NCI-H187 treated with DMSO at 0.1 percent for 48 hours (cell line): Measurements from ENCODE around the gene PNMA1.

Experiments used
- DNase-seq: peaks from one replicate; lab custom pipeline; 2025; lab: John Stamatoyannopoulos, UW

Gene PNMA1, protein sequence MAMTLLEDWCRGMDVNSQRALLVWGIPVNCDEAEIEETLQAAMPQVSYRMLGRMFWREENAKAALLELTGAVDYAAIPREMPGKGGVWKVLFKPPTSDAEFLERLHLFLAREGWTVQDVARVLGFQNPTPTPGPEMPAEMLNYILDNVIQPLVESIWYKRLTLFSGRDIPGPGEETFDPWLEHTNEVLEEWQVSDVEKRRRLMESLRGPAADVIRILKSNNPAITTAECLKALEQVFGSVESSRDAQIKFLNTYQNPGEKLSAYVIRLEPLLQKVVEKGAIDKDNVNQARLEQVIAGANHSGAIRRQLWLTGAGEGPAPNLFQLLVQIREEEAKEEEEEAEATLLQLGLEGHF

DNA sequence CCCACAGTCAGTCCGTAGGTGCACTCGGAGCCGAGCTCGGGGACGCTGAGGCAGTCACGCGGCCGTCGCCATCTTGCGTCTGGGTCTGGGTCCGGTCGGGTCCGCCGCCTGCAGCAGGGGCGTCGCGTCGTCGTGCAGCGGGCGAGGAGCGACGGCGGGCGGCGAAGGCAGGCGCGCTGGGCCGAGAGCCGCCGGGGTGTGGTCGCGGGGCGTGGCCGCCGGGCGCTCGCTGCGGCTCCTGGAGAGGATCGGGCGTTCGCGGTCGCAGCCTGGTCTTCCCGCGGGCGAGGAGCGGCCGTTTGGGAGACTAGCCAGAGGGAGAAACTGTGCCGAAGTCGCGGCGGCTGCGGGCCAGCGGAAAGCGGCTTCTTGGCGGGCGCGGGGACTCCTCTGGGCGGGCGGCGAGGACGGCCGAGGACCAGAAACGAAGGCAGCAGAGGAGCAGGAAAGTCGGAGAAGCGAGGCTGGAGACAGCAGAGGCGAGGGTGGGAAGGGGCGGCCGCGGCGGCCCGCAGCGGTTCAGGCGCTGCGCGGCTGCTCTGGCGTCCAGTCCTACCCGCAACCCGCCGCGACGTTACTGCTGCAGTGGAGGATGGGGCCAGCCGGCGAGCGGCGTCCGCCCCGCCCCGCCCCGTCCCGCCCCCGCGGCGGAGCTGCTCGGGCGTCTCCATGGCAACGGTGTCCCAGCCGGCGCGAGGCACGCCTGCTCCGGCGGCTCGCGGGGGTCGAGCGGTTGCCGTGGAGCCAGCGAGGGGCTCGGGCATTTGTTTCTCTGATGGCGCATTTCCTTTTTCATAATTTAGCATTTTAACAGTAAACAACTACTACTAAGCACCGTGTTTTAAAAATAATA, at the start of gene PNMA1:
Gene PNMA1, minus strand, starts transcription at position 582 of the 853 bp plus-strand sequence. CDS start 745 bp downstream, outside the sequence.
- peak; percentile 36 for DNase-seq

DNA sequence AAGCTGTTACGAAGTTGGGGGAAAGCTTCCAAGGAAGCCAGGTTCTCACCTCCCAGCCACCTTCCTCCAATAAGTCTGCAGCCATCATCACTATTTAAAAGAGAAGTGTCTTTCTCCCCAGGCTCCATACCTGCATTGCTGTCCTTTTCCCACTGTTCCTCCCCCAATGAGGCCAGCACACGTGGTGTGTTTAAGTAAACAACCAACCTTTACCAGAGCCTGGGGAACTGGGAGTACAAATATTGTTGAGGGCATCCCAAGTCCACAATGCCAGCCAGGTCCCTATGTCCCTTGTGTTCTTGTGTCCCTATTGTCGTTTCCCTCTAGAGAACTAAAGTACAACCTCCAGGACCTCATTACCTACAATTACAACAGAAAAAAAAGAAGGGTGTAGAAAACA, 49.2 kb upstream of the PNMA1 start:
- DNase-seq, result no peak

DNA sequence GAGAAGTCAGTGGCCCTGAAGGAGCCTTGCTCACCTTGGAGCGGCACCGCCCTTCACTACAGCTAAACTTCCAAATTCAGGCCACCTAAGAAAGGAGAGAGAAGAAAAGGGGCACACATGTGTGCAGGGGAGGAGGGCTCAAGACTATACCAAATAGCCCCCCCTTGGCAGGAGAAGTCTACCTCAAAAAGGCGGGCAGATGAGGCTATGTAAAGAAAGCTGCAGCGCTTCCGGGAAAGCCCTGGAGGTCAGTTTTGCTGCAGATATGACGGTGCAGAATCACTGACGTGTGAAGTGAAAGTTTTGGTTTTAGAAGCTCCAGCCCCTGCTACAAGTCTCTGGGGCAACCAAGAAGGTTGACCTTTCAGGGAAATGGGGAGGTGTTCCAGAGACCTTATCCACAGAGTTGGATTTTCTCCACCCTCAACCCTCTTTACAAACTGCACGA, 48.2 kb upstream of the PNMA1 start:
- DNase-seq, result no peak

DNA sequence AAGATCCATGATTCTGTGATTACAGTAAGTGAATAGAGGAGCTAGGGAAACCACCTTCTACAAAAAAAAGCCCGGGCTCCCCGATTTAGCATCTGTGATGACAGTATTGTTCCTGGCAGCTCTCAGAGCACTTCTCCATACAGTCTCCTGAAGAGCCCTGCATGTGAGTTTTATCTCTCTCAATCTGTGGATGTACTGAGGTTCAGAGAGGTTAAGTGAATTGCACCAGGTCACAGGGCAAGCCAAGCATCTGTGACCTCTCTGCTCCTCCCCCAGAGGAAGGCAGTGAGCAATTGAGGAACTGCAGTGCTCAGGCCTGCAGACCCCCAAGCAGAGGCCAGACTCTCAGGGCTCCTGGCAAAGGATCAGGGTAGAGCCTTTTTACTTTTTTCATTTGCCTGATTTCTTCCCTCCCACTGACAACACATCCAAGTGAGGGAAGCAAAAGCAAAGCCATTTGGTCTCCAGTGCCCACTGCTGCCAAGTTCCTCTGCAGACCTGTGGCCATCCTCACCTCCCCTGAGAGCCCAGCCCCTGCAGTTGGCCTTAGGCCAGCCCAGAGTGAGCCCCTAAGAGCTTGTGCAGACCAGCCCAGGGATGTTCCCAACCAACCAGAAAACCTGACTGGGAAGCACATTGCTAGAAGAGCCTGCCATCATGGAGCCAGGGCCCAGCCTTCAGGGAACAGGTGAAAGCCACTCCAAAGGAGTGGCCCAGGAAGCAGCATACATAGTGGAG, 47.6 kb upstream of the PNMA1 start:
- DNase-seq, result no peak

DNA sequence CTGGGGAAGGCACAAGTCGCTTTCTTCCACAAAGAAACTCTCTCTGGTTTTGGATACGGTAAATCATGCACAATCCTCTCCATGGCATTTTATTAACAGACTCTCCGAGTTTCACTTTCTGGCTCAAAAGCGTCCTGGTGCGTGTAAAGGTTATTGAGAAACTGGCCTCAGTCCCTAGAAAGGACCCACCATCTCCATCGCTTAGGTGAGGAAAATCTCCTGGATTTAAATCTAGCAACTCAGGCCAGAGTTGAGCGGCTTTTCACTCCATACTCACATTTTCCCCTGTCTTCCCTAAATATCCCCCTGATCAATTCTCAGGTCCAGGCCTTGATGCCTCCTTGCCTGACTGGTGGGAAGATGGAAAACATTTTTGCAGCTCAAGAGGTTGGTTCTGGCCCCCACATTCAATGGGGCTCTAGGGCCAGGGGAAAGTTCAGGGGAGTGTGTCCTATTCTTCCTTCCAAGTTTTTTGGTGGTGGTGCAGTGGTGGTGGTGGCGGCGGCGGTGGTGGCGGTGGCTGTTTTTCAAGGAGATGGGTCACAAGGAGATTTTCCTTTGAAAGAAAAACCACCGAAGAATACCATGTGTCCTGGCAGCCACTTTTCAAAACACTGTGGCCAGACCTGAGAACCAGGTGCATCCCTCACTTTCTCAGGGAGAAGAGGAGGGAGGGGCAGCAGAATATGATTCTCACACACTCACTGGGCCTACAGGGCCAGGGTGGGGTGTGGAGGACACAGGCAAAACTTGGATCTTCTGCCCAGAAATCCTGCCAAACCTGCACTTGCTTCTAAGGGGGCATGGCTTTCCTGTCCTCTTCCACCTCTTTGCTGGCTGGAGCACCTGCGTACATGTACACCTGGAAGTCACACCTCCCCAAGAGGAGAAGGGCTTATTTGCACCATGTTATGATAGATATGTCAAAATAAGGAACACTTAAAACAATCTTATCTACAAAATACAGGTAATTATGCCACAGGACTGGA, 46.7 kb upstream of the PNMA1 start:
- no peak for DNase-seq

DNA sequence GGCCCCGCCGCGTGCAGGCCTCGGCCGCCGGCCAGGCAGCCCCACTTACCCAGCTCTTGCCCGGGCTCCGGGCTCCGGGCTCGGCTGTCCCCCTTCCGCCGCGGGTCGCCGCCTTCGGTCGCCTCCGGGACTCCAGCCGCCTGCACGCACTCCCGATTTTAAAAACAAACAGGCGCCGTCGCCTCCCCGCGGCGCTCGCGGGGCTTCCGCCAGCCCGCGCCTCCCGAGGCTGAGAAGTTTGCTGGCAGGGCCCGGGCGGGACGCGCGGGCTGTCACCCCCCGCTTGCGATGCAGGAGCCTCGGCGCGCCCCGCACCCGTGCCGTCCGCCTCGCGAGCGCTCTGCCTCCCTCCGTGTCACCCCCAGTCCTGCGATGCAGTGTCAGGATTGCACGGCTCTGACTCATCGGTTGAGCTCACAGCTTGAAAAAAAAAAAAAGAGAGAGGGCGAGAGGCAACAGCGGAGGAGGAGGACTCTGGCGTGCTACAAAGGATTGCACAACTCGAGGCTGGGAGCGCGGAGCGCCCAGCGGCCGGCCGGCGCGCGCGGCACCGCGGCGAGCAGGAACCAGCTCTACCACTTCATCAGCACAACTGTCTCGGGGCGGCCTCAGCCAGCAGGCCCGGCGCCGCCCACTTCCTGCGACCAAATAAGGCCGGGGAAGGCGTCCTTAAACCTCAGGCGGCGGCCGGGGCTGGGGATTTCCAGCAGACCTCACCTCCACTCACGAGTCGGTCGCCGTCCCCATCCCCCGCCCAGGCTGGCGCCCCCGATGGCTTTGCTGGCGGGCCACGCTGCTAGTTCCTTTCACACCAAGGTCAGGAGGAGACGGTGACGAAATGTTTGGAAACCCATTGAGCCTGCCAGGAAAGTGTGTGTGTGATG, 45.8 kb upstream of the PNMA1 start:
- peak; percentile 66 for DNase-seq

DNA sequence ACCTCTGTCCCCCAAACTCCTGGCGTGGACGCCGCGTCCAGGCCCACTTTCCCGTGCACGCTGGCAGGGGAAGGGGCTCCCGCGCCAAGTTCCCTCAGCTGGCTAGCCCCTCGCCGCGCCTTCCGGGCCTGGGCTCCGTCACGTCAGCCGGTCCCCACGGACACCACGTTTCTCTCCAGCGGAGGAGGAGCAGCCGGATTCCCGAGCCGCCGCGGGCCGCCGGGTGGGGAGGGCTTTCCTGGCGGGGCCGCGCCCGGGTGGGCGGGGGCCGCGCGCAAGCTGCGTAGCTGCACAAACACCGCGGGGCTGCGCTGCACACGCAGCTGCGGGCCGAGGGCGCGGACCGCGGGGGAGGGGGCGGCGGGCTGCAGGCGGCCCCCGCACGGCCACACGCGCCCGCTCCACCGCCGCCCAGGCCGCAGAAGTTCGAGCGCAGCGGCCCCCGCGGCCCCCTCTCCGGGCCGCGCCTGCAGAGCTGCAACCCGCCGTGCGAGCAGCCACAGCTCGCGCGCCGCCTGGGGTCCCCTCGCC, 45.1 kb upstream of the PNMA1 start:
- DNase-seq, result no peak

DNA sequence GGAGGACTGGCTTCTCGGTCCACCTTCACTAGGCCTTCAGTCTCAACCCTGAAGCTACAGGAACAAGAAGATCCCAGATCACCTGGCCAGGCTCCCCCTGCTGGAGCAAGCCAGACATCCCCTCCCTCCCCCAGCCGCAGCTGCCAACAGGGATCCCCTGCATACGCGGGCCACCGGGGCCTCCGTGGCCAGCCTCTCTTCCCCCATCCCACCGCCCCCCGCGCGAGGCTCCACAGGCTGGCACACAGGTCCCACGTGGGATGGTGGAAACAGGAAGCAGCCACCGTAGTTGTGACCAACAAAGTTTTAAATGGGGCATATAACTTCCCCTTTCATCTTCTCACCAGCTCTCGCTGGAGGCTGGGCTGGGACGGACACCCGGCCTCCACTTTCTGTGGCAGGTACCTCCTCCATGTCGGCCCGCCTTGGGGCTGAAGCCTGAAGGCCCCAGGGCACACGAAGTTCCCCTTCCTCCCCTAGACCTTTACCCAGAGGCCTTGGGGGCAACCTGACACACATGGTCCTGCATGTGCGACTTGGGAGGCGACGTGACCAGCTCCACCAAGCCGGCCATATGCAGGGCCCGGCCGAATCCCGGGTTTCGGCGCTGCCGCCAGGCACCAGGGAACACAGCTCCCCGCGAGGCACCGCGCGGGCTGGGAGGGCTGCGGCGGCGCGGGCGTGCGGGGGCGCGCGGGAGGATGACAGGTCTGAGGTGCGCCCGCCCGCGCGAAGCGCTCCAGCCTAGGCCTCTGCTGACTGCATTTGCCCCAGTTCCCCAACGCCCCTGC, 44.4 kb upstream of the PNMA1 start:
- no peak for DNase-seq

DNA sequence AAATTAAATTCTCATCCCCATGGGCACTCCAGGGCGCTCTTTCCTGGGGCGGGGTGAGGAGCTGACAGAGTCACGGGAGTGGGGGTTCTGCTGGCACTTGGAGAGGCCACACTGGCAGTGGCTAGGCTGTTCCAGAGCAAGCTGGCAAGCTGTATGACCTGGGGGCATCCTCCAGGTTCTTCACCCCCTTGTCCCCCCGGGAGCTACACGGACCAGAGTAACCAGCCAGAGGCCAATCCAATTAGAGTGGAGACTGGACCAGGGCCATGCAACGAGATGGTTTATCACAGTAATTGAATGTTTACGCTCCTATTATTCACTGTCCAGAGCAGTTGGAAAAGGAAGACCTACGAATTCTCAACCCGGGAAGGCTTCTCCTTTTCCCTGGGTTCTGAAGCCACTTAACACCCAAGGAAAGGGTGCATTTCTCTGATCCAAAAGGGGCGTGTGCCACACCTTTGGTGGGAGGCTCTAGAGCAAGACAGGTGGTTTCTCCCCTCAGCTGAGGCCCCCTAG, 43.8 kb upstream of the PNMA1 start:
- no peak for DNase-seq

DNA sequence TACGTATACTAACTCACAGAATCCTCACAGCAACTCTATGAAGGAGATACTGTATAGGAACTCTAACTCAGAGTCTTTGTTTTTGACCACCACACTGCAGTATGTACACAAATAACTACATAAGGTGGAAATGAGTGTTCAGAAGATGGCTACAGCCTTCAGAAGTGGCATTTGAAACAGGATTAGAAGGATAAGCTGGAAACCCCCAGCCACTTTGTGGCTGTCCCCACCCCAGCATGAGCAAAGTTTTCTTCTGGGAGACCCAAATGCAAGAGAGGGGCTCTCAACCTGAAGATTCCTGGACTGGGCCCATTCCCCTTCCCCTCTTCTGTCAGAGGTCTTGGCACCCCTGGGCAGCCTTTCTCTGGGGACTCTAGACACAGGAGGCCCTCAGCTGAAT, 43.2 kb upstream of the PNMA1 start:
- DNase-seq, result no peak

DNA sequence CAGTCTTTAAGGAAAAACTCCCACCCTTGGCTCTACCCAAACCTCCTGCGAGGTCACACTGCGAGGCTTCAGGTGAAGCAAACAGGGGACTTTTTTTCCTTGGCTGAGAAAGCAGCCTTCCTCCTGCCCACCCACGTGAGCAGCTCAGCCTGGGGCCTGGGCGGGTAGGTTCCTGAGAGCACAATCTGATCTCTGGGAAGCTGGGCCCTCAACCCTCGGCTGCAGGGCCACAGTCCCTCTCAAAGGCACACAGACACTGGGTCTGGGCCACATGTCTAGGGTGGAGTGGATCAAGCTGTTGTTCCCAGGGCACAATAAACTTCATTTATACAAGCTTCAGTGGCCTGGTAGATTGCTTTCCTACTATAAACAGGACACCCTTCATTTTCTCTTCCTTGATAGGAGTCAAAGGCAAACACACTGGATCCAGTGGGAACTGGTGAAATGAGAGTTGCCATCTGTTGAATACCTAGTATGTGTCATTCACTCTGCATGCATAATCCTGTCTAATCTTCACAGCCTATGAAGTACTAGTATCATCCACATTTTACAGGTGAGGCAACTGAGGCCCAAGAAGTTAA, 41.3 kb upstream of the PNMA1 start:
- DNase-seq, result no peak

DNA sequence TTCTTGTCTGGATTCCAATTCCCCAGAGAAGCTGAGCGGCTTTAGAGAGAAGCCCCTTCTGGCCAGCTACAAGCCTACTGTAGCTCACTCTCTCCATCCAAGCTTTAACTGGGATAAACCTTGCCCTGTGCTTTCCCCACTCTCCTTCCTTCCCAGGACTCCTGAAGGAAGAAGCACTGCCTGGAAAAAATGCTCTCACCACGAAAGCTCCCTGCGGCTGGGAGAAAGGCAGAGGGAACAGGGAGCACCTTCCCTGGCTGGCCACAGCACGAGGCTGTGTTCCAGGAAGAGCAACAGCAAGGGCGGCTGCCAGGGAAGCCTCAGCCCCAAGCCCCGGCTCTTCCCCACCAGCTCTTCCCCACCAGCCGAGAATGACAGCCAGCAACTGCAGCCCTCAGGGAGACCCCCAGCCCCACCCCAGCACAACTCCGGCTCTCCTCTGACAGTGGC, 40.8 kb upstream of the PNMA1 start:
- DNase-seq, result no peak

DNA sequence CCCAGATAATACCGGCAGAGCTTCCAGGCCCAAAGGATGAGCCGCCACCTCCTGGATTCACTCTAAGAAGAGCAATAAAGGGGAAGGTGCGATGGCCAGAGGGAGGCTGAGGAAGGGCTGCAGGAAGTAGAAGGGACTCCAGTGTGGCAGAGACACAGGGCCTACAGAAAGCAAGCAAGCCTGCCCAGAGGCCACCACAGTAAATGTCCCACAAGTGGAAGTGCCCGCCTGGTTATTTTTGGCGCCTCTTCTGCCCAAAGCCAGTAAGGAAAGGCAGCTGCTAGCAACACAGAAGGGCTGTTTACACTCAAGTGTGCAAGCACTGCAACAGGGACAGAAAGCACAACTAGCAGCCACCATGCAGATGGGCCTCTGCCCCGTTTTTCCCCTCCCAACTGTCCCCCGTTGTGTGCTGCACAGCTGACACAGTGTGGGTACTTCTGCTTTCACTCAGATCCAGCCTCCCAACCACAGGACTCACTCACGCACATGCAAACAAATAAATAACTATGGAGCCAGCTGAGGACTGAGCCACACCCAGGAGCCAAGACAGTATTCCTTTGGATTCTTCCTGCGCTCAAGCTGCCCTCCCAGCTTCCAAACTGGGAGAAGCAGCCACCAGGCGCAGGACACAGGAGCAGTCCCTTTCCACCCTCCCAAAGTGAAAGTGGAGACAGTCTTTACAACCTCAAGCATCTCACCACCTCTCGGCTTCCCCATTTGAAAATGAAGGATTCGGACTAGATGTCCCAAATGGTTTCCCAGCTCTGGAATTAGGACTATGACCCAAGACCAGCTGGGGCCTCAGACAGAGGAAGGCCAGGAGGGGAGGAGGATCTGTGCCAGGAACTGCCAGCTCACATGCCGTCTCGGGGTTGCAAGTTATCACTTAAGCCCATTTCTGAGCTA, 40.0 kb upstream of the PNMA1 start:
- no peak for DNase-seq

DNA sequence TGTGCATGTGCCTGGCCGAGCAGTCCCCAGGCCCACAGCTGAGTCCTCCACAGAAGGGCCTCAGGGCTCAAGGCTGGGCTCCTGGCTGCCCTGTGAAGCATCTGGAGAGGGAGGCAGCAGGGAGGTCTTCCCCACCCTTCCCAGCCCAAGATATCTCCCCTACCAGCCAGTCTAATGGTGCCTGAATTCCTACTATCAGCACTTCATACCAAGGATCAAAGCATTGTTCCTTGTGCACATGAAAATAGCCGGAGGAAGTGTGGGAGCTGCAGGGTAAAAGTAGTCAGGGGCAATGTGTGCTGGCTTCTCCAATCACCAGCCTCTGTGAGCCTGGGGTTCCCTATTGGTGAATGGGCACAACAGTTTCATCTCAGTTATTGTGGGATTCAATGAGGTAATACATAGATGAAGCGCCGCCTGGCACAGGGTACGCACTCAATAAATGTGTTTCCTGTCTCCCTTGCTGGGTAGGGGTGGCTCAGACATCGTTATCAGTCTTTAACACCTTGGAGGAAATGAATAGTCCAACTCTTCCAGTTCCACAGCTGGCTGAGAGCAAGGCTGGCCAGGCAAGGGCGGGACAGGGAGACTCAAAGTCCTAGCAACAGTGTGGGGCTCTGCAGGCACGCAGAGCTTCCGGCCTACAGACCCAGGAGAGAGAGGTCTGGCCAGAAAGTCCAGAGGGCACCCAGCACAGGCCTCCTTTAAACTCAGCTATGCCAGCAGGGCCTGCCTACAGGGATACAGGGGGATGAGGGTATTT, 39.1 kb upstream of the PNMA1 start:
- no peak for DNase-seq

DNA sequence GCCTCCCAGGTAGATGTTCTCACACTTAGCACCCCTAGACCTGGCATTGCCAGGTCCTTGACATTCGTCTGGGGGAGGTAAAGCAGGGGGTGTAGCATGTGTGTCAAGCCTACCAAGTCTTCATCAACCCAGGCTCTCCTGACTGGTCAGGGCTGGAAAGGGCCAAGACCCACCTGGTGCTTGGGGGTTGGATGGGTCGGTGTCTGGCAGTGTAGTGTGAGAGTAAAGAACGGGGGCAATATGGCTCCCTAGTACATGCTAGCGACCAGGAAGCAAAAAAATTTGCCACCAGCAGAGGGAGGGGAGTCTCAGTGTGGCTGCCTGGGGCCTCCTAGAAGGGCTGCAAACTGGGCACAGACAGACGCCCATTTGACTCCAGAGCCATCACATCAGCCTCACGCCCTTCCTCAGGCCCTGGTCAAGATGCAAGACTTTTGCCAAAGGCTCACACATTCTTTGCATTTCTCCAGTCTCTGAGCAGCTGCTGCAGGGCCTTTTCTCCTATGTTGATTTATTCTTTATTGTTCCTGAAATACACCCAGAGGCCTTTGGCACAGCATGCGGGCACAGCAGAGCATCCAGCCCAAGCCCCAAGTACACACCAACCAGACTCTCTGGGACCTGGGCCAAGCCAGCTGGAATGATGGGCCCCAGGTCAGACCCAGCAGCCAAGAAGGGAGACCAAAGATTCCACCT, 38.3 kb upstream of the PNMA1 start:
- DNase-seq, result no peak

DNA sequence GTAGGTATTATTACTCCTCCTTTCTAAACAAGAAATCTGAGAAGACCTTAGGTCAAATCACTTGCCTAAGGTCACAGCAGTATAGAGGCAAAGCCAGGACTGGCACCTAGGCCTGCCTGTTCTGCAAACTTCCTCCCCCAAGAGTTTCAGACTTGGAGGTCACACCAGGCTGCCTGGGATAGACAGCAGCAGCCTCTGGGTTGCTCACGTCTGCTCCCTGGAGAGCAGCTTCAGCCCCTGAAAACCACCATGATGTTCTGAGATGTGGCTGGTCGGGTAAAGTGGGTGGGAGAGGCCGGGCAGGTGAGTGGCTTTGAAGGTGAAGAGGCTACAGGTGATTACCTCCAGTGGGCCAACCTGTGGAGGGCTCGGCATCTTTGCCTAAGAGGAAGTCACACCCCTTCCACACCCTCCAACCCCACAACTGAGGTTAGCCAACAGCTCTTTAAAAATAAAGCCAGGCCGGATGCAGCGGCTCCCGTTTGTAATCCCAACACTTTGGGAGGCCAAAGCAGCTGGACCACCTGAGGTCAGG, 37.0 kb upstream of the PNMA1 start:
- no peak for DNase-seq
